Activated CD8-positive, alpha-beta memory T cell treated with anti-CD3 and anti-CD28 coated beads, Interleukin-2, amount 50 U/mL, for 1 hour (primary cell): ENCODE results near the gene PRSS50.
"Not testable (repeated sequence)": the region's sequence is repeated elsewhere in the genome, so short reads cannot be mapped to it uniquely, and the experiment has no call there.

Experiments
- DNase-seq: peaks from one replicate; pipeline ENCODE4 v3.0.0-alpha.2; 2020; ENCODE audit errors: extremely low read depth

PRSS50 gene

GRCh38 chr3:46717447-46718231 lies at the start of gene PRSS50:
PRSS50 (minus strand) TSS chr3:46717869; CDS start chr3:46717824, 45 bp downstream.
- DNase-seq = no peak

- DNase-seq = no peak
Measured at GRCh38 chr3:46764206-46764605, 46.5 kb upstream of the PRSS50 start.

DNA sequence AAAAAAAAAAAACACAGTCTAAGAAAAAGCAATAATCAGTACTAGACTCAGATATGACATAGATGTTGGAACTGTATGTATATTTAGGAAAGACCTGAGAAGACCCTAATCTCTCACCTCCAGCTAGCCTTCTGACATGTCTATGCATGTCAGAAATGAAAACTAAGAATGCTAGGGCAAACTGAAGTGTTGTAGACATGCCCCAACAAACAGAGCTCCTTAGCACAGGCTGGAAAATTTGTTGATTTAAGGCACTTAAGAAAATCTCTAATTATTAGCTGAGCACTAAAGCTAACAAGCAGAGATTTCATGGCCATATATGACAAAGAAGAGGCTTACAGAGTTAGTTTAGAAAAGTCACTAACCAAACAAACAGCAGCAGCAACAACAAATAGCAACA lies 45.5 kb upstream of the PRSS50 start:
- DNase-seq = no peak

- no peak for DNase-seq
Measured at GRCh38 chr3:46759239-46760167, 41.8 kb upstream of the PRSS50 start.

DNA sequence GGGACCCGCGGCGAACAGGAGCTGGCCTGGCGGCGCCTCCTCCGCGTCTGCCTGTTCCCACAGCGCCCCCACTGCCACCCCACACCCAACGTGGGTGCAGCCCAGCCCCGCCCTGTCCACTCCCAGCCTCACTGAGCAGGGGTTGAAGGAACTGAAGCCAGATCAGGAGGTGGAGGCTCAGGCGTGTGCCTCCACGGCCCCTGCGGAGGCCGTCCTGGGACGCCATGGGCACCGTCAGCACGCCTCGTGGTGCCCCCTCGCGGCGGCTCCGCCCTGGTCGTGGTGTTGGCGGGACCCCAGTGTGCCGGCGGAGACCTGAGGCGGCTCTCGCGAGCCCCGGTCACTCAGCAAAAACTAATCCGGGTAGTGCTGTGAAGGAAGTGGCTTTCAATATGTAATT lies 39.0 kb upstream of the PRSS50 start:
- no peak for DNase-seq

DNA sequence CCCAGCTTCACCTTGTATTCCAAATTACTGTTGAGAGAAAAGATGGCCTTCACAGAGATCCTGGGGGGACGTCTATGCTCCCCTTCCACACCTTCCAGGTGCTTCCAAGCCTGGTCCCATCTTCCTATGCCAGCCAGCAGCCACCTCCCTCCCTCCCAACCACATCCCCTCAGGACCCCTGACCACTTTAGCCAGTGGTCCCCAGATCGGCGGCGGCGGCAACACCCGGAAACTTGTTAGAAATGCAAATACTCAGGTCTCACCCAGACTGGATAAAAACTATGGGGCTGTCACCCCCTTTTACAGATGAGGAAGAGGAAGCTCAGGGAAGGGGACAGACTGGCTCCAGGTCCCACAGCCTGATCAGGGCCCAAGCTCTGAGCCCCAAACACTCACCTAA lies 38.0 kb upstream of the PRSS50 start:
- DNase-seq = no peak

- DNase-seq = not testable (repeated sequence)
Measured at GRCh38 chr3:46753127-46753526, 35.5 kb upstream of the PRSS50 start.

- no peak for DNase-seq
Measured at GRCh38 chr3:46750555-46751038, 32.9 kb upstream of the PRSS50 start.

DNA sequence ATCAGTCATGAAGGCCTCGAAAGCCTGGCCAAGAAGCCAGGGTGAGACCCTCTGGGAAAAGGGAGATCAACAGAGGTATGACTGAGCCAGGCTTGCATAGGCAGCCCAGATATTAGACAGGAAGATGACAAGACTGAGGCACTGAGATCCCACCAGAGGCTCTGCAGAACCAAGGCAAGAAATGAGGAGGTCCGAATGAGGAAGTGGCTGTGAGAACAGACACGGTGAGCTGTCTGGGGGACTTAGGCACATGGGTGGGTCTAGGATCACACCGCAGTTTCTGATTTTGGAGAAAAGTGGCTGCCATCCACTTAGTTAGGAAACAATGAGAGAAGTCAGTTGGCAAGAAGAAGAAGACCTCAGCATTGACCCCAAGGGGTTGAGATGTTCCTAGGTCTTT lies 31.5 kb upstream of the PRSS50 start:
- DNase-seq = no peak

GRCh38 chr3:46748170-46748569 lies 30.5 kb upstream of the PRSS50 start:
- DNase-seq = no peak

- no peak for DNase-seq
Measured at GRCh38 chr3:46746711-46747110, 29.0 kb upstream of the PRSS50 start.

GRCh38 chr3:46742992-46743585 lies 25.4 kb upstream of the PRSS50 start:
- DNase-seq = no peak

- DNase-seq = not testable (repeated sequence)
Measured at GRCh38 chr3:46739565-46739964, 21.9 kb upstream of the PRSS50 start.

- no peak for DNase-seq
Measured at GRCh38 chr3:46737329-46737731, 19.7 kb upstream of the PRSS50 start.

- no peak for DNase-seq
Measured at GRCh38 chr3:46736006-46736872, 18.6 kb upstream of the PRSS50 start.

- DNase-seq = no peak
Measured at GRCh38 chr3:46734773-46735172, 17.1 kb upstream of the PRSS50 start.

DNA sequence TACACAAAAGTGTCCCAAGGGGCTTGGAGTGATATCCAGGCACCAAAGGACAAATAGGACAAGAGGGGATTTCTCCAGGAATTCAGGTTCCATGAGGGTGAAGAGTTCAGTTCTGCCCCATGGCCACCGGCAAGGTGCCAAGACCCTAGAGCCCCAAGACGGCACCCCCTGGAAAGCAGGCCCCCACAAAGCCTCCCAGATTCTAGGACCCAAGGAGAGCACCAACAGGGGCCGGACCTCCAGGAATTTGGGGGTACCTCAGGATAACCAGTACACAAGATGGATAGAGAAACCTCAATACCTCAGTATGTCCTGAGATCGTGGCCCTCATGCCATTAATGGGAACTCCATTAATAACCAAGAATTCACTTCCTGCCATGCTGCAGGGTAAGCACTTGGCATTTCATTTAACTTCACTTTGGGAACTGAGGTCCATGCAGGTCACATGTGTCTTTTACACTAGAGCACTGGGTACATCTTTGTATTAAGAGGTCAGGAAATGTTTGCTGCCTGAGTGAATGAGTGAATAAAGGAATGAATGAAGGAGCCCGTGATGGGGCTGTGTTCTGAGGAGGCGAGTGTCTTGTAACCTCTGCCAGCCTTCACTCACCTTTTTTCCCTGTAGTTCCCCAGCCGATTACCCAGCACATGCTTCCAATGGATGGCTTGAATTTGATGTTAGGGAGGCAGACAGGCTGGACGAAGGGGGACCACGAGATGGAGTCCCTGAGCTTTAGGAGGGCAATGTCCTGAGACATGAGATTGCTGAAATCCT lies 15.5 kb upstream of the PRSS50 start:
- no peak for DNase-seq

DNA sequence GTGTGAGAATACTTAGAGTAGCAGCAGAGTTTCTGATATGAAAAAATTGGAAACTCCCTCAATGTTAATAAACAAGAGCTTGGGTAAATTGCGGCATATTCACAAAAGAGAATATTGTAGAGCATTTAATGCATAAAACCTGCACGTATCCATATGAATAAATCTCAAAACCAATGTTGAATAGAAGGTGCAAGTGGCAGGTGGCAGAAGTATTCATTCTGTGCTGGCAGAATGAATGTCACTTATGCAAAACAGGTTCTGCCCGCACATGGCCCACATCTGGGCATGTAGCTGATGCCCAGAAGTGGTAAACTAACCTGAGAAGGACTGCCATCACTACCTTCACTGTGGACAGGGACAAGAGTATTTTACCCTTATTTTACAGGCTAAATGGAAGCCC lies 14.1 kb upstream of the PRSS50 start:
- DNase-seq = no peak

- no peak for DNase-seq
Measured at GRCh38 chr3:46730819-46731218, 13.2 kb upstream of the PRSS50 start.

DNA sequence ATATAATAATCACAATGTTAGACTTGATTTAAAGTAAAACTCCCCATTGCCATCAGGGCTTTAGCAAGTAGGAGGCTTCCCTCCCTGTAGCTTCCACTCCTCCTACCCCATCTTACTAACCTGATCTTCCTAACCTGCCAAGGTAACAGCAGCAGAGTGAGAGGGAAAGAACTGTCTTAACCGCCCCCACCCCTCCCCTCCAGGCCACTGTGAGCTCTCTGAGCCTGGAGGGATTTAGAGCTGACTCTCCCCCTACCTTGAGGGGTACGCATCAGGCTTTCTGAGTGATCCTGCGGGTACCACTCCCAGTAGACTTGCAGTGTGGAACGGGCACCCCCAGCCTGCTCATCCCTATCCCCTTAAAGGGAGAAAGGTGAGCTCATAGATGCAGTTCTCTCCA lies 11.4 kb upstream of the PRSS50 start:
- DNase-seq = no peak
